ENCODE data around the gene HS6ST1.

The HS6ST1 gene

DNA sequence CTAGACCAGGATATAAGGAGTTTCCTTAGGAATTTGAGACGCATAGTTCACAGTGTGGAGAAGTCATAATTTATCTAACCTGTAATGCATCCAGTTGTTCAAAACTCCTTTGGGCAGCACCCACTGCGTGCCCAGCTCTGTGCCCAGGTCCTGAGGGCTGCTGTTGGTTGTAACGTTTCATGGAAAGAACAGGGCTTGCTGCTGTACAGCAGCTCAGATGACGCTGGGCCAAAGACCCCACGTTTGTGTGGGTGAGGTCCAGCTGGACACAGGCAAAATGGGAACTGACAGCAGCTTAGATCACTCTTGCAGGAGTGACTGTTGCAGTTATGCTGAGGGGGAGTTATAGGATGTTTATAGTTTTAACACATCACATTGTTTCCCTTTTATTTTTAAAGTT lies 30.0 kb upstream of the HS6ST1 start:
- no peak for DNase-seq (ENCODE audit: low read depth)

DNA sequence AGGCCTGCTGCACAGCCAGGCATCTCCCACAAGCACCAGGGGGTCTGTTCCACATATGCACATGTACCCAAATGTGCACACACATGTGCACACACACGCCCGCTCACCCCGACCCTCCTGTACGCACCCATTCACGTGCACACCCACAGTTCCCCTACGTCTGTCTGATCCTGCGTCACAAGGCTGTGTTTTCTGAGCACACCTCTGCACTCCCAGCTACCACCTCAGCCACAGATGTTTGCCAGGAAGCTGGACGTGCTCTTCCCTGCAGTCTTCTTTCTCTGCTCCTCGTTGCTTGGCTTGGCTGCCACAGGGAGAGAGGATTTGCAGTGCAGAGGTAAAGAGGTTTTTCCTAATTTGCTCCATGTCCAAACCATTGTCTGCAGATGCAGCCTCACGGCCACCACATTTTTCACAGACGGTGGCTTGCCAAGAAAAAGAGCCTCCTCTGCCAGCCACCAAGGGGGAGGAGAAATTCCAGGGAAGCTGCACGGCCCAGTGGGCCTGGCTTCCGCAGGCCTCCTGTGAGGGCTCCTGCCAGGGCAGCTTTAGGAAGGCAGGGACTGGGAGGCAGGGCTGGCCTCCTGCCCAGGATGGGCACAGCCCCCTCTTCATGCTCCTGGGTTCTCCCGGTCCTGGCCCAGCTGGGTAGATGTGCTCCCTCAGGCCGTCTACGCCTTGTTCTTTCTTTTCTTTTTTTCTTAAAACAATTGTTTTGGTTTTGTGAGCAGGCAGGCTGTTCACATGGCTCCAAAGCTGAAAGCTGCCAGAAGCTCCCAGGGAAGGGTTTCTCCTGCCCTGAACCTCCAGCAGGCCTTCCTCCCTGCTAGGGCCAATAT lies 29.3 kb upstream of the HS6ST1 start:
- no peak for DNase-seq (ENCODE audit: low read depth)

DNA sequence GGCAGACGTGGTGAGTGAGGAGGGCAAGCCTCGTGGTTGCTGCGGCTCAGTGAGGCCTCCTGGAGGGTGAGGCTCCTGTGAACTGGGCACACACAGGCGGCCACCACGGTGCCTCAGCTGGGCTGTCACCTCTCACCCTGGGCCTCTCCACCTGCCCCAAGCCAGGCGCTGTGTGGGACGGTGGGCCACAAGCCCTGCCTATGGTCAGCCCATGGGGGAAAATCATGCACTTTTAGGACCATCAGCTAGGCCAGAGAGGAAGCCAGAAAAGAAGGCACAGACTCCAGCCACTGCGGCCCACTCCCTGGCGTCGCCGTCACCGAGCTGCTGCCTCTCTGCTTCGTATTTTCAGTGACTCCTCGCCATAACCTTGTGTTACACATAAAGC lies 28.5 kb upstream of the HS6ST1 start:
- DNase-seq (ENCODE audit: low read depth), result no peak

DNA sequence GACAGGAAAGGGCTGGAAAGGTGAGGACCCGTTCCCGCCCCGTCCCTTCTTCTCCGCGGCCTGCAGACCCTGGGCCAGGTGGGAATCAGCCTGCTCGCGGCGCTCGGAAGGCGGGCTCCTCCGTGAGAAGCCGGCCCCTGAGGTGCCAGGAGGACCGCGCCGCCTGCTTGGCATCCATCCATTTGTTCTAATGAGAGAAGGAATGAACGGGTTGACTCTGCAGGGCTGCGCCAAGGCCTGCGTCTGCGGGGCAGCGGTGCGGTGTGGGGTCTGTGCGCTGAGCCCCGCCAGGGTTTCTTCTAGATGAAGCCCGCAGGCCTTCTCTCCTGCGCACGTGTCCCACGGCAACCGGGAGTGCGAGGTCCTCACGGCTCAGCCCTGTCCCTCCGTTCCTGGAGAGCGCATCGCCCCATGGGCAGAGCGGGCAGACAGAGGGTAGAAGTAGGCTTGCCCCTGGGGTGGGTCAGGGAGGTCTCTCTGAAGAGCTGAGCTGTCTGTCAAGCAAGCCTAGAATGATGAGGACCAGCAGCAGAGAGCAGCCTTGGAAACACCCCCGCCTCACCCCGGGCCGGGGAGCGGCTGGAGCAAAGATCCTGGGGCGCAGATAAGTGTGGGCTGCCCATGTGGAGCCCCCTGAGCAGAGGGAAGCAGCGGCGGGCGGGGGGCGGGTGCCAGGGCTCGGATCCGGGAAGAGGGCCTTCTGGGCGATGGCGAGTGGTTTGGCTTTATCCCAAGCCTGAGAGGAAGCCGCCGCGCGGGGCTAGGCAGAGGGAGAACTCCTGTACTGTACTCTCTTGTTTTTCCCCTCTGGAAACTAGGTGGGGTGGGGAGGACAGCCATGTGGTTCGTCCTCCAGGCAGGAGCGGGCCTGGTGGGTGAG lies 27.9 kb upstream of the HS6ST1 start:
- no peak for DNase-seq (ENCODE audit: low read depth)

- DNase-seq (ENCODE audit: low read depth), result no peak
These were observed 26.9 kb upstream of the HS6ST1 start for GRCh38 chr2:128345436-128346165.

- DNase-seq (ENCODE audit: low read depth), result no peak
These were observed 25.4 kb upstream of the HS6ST1 start for GRCh38 chr2:128344101-128344500.

- no peak for DNase-seq (ENCODE audit: low read depth)
These were observed 24.8 kb upstream of the HS6ST1 start for GRCh38 chr2:128343459-128343858.

DNA sequence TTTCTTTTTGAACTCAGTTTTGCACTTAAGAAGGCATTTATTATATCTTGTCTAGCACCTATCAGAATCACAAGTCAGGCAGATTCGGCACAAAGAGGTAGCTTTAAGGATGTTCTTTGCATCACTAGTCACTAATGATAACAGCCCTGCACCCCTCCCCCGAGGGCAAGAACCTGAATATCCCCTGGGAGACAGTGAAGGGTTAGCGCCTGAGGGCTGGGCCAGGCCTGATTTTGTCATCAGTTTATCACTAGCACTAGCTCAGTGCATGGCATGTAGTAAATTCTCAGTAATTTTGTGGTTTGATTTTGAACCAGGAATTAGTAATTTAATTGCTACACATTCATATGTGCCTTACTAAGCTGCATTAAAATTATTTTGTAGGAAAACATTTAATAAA lies 23.9 kb upstream of the HS6ST1 start:
- no peak for DNase-seq (ENCODE audit: low read depth)

DNA sequence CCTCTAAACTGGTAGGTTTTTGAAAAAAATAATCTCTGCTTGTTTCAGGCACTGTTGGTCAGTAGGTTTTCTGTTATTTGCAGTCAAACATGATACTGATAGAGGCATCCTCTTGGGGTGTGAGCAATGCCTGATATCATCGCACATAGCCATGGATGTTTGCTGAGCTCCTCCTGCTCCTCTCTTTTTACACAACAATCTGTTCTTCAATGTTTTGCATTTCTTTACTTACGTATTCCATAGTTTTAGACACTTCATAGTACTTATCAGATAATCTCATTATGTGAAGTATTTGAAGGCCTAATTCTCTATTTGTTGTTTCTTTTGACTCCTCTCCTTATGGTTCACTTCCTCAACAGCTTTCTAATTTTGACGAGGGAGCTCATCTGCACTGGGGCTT lies 23.0 kb upstream of the HS6ST1 start:
- DNase-seq (ENCODE audit: low read depth), result no peak

- DNase-seq (ENCODE audit: low read depth), result no peak
These were observed 13.5 kb upstream of the HS6ST1 start for GRCh38 chr2:128332091-128332634.

GRCh38 chr2:128330583-128330982 lies 11.9 kb upstream of the HS6ST1 start:
- DNase-seq (ENCODE audit: low read depth), result no peak

- DNase-seq (ENCODE audit: low read depth), result no peak
These were observed 10.9 kb upstream of the HS6ST1 start for GRCh38 chr2:128329607-128330006.

GRCh38 chr2:128327180-128327964 lies 8.7 kb upstream of the HS6ST1 start:
- no peak for DNase-seq (ENCODE audit: low read depth)

GRCh38 chr2:128326346-128326745 lies 7.7 kb upstream of the HS6ST1 start:
- no peak for DNase-seq (ENCODE audit: low read depth)

DNA sequence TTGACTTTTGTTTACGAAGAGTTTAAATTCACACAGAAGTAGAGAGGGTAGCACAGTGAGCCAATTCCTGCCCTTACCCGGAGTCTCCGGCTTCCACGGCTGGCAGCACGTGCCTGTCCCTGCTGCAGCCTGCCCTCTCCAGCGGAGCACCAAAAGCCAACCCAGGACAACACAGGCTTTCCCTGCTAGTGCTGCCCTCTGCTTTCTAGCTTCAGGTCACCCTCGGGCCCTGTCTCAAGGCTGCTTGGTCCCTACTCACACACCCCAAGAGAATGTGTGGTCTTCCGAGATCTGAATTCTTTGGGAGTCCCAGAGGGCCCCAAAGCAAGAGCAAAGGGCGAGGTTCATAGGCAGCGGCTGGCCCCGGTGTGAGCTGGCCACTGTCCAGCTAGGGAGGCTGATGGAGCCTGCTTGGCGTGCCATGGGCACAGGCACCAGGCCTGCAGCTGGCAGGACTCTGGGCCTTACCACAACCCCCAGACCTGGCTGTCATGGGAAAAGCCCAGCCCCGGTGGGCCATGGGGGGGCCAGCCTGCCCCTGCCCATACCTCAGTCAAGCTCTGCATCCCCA lies 7.0 kb upstream of the HS6ST1 start:
- no peak for DNase-seq (ENCODE audit: low read depth)

GRCh38 chr2:128324897-128325410 lies 6.3 kb upstream of the HS6ST1 start:
- no peak for DNase-seq (ENCODE audit: low read depth)

- DNase-seq (ENCODE audit: low read depth), result no peak
These were observed 5.6 kb upstream of the HS6ST1 start for GRCh38 chr2:128324008-128324896.

DNA sequence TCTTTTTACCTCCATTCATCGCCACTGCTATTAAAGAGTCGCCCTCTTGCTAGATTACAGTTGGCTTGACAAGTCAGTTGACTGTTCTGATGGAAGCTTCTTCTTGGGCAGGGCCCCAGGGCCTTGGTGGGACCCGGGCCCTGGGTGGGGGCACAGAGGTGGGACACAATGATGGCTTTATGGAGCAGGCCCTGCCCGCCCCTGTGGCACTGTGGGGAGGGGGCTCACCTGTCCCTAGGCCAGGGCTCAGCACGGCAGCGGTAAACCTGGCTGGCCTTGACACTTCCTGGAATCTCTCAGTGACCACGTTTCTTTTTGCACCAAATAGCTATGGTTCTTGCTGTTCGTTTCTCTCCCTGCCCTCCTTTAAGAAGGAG lies 4.9 kb upstream of the HS6ST1 start:
- DNase-seq (ENCODE audit: low read depth), result no peak

- DNase-seq (ENCODE audit: low read depth), result no peak
These were observed 4.3 kb upstream of the HS6ST1 start for GRCh38 chr2:128322715-128323554.
